Loucy (cell line): ENCODE data around the gene LGR5.

Experiments used
- CTCF ChIP-seq: fragments of 200-600 bp; sonication (generic); conservative IDR thresholded peaks from 2 replicates; pipeline ENCODE4 v1.5.1; 2014; ENCODE audit warnings: mild to moderate bottlenecking, antibody characterized with exemption, low read length
- EZH2phosphoT487 ChIP-seq: fragments of 200-600 bp; IDR thresholded peaks from 2 replicates; pipeline ENCODE4 v1.6.1; 2018; ENCODE audit warnings: antibody characterized with exemption, mild to moderate bottlenecking, moderate library complexity, borderline replicate concordance

- TF ChIP-seq CTCF (no peak), EZH2phosphoT487 (no peak)
Observed at GRCh38 chr12:71425568-71426299, 13.9 kb upstream of the LGR5 start.
